Measurements from ENCODE around the gene GUCY1B1.

GRCh38 chr4:155853189-155853588 is 94.4 kb downstream of the GUCY1B1 start:
- TF ChIP-seq YY1 (IDR thresholded peaks at IDR 0.05; ENCODE audit: insufficient read depth, insufficient read length) (no peak), SUZ12 (IDR thresholded peaks at IDR 0.05; ENCODE audit: extremely low read depth, insufficient read depth, insufficient read length) (no peak)
